Endothelial cell (in vitro differentiated cells): ENCODE results near the gene ARAP2. TPM values are rescaled to one million over a fixed set of nuclear protein-coding genes. Genes with fewer than 3 reads are reported as not detected.

Experiments used
- DNase-seq: peaks from one replicate; pipeline ENCODE4 v3.0.0; 2021; ENCODE audit warnings: low spot score
- H3K27ac Mint-ChIP-seq: one replicate; pipeline ENCODE4 v1.8.0; 2021; ENCODE audit warnings: mixed read lengths, inconsistent platforms; ENCODE audit not compliant: unreplicated experiment
- H3K27me3 Mint-ChIP-seq: one replicate; pipeline ENCODE4 v1.8.0; 2021; ENCODE audit warnings: mild to moderate bottlenecking, moderate library complexity, mixed read lengths, inconsistent platforms; ENCODE audit not compliant: unreplicated experiment
- H3K36me3 Mint-ChIP-seq: one replicate; pipeline ENCODE4 v1.8.0; 2021; ENCODE audit warnings: mild to moderate bottlenecking, low read depth, mixed read lengths, inconsistent platforms; ENCODE audit not compliant: unreplicated experiment
- H3K4me1 Mint-ChIP-seq: one replicate; pipeline ENCODE4 v1.8.0; 2021; ENCODE audit warnings: mild to moderate bottlenecking, mixed read lengths, inconsistent platforms; ENCODE audit not compliant: unreplicated experiment
- H3K4me3 Mint-ChIP-seq: one replicate; pipeline ENCODE4 v1.8.0; 2021; ENCODE audit warnings: mild to moderate bottlenecking, mixed read lengths, inconsistent platforms; ENCODE audit not compliant: unreplicated experiment
- H3K9me3 Mint-ChIP-seq: one replicate; pipeline ENCODE4 v1.8.0; 2021; ENCODE audit warnings: mixed read lengths, inconsistent platforms; ENCODE audit not compliant: unreplicated experiment
- total RNA-seq: library from RNA; stranded (reverse); fragmentation: NEBNext Ultra II Directional; extraction: Animal tissue kit (Norgen Biotek cat#: 25700); gene quantifications from one replicate; pipeline ENCODE4 v1.2.1, GENCODE V29; 2021; ENCODE audit not compliant: unreplicated experiment
- TF ChIP-seq, protein P1 (sequence below): fragments of 200-600 bp; sonication (generic); IDR thresholded peaks from one replicate; pipeline ENCODE4 v1.5.0; 2021; ENCODE audit warnings: antibody characterized with exemption; ENCODE audit not compliant: unreplicated experiment

ARAP2 gene
- total RNA-seq, 1 donor from 2014 or later: 20.1 TPM

DNA sequence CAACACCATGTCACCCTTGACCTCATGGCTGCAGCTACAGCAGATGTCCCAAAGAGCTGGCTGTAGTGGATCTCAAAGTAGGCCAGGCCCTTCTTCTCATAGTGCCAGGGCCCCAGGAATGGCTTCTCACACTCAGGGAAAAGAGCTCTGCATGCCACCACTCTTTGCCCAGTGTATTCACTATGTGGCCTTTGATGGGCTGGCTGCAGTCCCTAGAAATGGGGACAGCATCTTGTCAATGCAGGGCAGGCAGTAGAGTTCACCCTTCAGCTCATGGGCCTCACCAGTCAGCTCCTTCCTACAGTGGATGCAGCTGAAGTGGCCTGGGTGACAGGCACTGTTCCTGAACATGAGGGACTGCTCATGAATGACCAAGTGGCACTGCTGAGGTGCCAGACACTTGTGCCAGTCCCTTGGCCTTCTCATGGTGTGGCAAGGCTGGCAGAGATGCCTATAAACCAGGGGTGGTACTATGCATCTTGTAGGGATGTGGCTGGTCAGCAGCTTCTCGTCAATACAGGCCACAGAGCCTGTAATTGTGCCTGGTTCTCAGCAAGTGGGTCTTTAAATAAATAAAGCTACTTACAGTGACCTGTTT, 178.9 kb downstream of the ARAP2 start:
- Mint-ChIP-seq H3K27ac (no peak overlapping the region), H3K36me3 (peaks cover 5% of the 10 kb centered on the region), H3K4me1 (peaks cover 4% of the 10 kb centered on the region), H3K4me3 (no peak overlapping the region), H3K9me3 (no peaks in the 10 kb centered on the region), H3K27me3 (peaks cover 3% of the 10 kb centered on the region)
- TF ChIP-seq, protein P1, sequence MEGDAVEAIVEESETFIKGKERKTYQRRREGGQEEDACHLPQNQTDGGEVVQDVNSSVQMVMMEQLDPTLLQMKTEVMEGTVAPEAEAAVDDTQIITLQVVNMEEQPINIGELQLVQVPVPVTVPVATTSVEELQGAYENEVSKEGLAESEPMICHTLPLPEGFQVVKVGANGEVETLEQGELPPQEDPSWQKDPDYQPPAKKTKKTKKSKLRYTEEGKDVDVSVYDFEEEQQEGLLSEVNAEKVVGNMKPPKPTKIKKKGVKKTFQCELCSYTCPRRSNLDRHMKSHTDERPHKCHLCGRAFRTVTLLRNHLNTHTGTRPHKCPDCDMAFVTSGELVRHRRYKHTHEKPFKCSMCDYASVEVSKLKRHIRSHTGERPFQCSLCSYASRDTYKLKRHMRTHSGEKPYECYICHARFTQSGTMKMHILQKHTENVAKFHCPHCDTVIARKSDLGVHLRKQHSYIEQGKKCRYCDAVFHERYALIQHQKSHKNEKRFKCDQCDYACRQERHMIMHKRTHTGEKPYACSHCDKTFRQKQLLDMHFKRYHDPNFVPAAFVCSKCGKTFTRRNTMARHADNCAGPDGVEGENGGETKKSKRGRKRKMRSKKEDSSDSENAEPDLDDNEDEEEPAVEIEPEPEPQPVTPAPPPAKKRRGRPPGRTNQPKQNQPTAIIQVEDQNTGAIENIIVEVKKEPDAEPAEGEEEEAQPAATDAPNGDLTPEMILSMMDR: no peak
- no peak for DNase-seq

DNA sequence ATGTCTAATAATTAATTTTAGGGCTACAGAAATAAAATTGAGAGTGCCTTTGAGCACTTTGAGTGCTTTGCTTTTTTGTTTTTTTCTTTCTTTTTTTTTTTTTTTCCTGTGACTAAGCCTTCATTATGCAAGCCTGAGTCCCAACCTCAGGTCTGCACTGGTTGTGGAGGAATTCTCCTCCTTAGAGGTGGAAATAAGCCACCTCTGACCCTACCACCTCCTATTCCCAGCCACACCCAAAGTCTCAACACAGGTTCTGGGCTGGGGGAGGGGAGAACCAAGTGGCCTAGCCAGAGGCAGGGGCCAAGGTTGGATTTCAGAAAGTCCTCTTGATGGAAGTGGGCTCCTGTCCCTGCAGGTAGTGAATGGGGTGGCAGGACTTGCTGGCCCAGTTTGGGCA, 180.2 kb downstream of the ARAP2 start:
- Mint-ChIP-seq H3K36me3 (peaks cover 5% of the 10 kb centered on the region), H3K9me3 (no peaks in the 10 kb centered on the region), H3K4me1 (peaks cover 4% of the 10 kb centered on the region), H3K4me3 (no peak overlapping the region), H3K27ac (no peak overlapping the region), H3K27me3 (peaks cover 3% of the 10 kb centered on the region)
- DNase-seq: no peak
- TF ChIP-seq, protein P1: no peak

DNA sequence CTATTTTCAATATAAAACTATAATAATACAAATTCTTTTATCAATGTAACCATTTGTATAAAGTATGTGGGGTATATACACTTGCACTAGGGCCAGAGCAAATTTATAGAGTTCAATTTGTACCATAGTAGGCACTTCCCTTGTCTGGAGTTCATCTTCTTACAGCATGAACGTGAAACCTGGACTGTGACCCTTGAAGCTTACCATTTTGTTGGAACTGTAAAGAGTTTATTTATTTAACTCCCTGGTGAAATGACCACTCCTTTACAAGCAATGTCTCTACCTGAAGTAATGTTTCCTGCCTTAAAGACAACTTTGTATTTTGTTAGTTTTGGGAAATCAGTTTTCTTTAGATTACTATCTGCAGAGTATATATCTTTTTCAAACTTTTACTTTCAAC, 188.2 kb downstream of the ARAP2 start:
- Mint-ChIP-seq H3K9me3 (no peaks in the 10 kb centered on the region), H3K27me3 (no peaks in the 10 kb centered on the region), H3K27ac (no peak overlapping the region), H3K36me3 (no peaks in the 10 kb centered on the region), H3K4me1 (no peaks in the 10 kb centered on the region), H3K4me3 (no peak overlapping the region)
- no peak for DNase-seq
- TF ChIP-seq, protein P1: no peak

DNA sequence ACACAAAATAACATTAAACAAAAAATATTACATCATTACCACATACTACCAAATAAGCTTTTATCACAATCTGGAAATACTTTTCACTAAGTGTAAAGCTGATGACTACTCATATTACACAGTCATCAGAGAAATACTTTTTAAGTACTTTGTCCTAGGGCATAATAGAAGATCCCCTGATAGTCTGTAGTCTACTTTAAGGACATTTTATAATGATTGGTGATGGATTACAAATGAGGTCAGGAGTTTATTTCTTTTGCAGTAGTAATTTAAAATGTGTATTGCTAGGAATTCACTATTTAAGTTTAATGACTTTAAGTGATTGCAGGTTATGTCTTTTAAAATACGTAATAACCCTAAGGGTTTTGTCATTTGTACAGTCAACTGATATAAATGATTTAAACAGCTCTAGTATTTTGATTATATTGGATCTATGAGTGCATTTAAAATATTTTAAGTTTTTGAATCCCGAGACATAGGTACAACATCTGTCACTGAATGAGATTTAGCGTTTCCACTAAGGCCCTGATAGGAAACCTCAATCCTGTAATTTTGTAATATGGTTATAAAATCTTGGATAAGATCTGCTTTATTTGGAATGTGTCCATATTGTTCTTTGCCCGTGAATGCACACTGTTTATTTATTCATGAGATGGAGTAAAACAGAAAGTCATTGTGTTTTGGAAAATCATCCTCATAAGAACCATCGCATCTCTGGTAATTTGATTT, 189.5 kb downstream of the ARAP2 start:
- no peak overlapping the region for H3K27ac Mint-ChIP-seq
- no peak for DNase-seq
- TF ChIP-seq, protein P1: no peak
- no peaks in the 10 kb centered on the region for H3K27me3 Mint-ChIP-seq
- no peaks in the 10 kb centered on the region for H3K36me3 Mint-ChIP-seq
- no peaks in the 10 kb centered on the region for H3K9me3 Mint-ChIP-seq
- no peak overlapping the region for H3K4me3 Mint-ChIP-seq
- no peaks in the 10 kb centered on the region for H3K4me1 Mint-ChIP-seq

DNA sequence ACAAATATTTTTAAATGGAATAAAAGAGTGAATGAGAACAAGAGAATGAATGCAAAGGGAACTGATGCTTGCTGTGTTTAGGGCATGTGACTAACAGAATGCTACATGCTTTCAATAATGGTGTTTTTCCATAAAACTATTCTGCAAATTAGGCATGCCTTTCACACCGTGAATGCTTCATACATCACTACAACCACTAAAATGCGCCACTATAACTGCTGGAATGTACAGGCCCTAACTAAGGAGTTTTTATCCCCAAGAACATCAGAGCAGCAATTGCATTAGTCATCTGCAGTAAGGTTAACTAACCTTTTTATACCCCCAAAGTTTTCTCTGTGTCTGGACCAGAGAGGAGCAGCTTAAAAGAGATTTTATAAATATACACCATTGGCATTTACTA, 190.4 kb downstream of the ARAP2 start:
- Mint-ChIP-seq H3K9me3 (no peaks in the 10 kb centered on the region), H3K4me1 (no peaks in the 10 kb centered on the region), H3K4me3 (no peak overlapping the region)

More for the DNA sequence above, 190.4 kb downstream of the ARAP2 start:
- no peak for DNase-seq
- no peaks in the 10 kb centered on the region for H3K36me3 Mint-ChIP-seq
- H3K27ac Mint-ChIP-seq: no peak overlapping the region
- TF ChIP-seq, protein P1: no peak
- H3K27me3 Mint-ChIP-seq: no peaks in the 10 kb centered on the region
